B cell (primary cell): ENCODE results near the gene ZBTB48. TPM values are rescaled to one million over a fixed set of nuclear protein-coding genes. Genes with fewer than 3 reads are reported as not detected.
"Not testable (repeated sequence)": the region's sequence is repeated elsewhere in the genome, so short reads cannot be mapped to it uniquely, and the experiment has no call there.

Experiments used
- ATAC-seq: fragments of 200-7000 bp; cut with Tn5 transposase; one replicate; pipeline ENCODE4 v1.10.0; 2021; ENCODE audit warnings: low read depth, mild to moderate bottlenecking, moderate number of reproducible peaks, moderate library complexity
- CTCF ChIA-PET: fragments of 350-600 bp; sonication (Branson Sonifier 250); formaldehyde crosslinking; loops from one replicate; lab custom pipeline; 2021; ENCODE audit warnings: antibody characterized with exemption, inconsistent platforms; lab: Charles Lee
- POLR2A ChIA-PET: fragments of 350-600 bp; sonication (Branson Sonifier 250); formaldehyde crosslinking; loops from one replicate; lab custom pipeline; 2021; ENCODE audit warnings: antibody characterized with exemption; lab: Charles Lee
- DNase-seq: peaks from one replicate; pipeline ENCODE4 v3.0.0; 2013
- H2AFZ ChIP-seq: 2 replicates; pipeline ENCODE4 v1.6.1; 2012; ENCODE audit warnings: mild to moderate bottlenecking, low read depth, low read length; ENCODE audit not compliant: insufficient read depth, poor library complexity, severe bottlenecking
- H3K27ac ChIP-seq, 2 donors: 1 replicate in 1 of 2; 2 replicates in 1 of 2; pipeline ENCODE4 v1.5.1; 2012 to 2013; ENCODE audit warnings: low read length in 2 of 2, mild to moderate bottlenecking in 2 of 2, moderate library complexity in 1 of 2
- H3K27me3 ChIP-seq, 4 experiments: fragments of 200-600 bp in 1 of 4; sonication (generic) in 1 of 4; replicated peaks in 1 of 4; 1 replicate in 2 of 4; 2 replicates in 2 of 4; pipeline versions ENCODE4 v1.6.1 to v1.7.0; 2013 to 2016; ENCODE audit warnings: low read length in 3 of 4, mild to moderate bottlenecking in 2 of 4, mixed read lengths in 1 of 4, moderate library complexity in 1 of 4; ENCODE audit not compliant: insufficient read depth in 4 of 4, control insufficient read depth in 3 of 4; ENCODE audit errors: control extremely low read depth in 1 of 4
- H3K36me3 ChIP-seq, 2 experiments: replicated peaks in 1 of 2; 1 replicate in 1 of 2; 2 replicates in 1 of 2; pipeline versions ENCODE4 v1.6.1 to v1.7.1; 2013; ENCODE audit warnings: low read length in 1 of 2; ENCODE audit not compliant: insufficient read depth in 2 of 2, control insufficient read depth in 1 of 2; ENCODE audit errors: control extremely low read depth in 1 of 2, extremely low read depth in 1 of 2
- H3K4me1 ChIP-seq, 2 donors: fragments of 200-600 bp in 1 of 2; sonication (generic) in 1 of 2; 1 replicate in 1 of 2; 2 replicates in 1 of 2; pipeline versions ENCODE4 v1.5.1 to v1.6.1; 2013 to 2017; ENCODE audit warnings: low read length in 2 of 2; ENCODE audit not compliant: control insufficient read depth in 2 of 2, insufficient read depth in 2 of 2
- H3K4me2 ChIP-seq: replicated peaks from 2 replicates; pipeline ENCODE3; 2012; ENCODE audit warnings: mild to moderate bottlenecking, low read depth, low read length; ENCODE audit not compliant: poor library complexity, severe bottlenecking
- H3K4me3 ChIP-seq, 5 experiments: fragments of 200-600 bp in 1 of 5; sonication (generic) in 1 of 5; 1 replicate in 3 of 5; 2 replicates in 2 of 5; pipeline versions ENCODE4 v1.5.1 to v1.7.0; 2011 to 2016; ENCODE audit warnings: low read length in 4 of 5, mild to moderate bottlenecking in 4 of 5, low read depth in 2 of 5, control low read depth in 1 of 5, moderate library complexity in 1 of 5; ENCODE audit not compliant: insufficient read depth in 1 of 5; ENCODE audit errors: control extremely low read depth in 1 of 5, extremely low read depth in 1 of 5
- H3K79me2 ChIP-seq: fragments of 200-600 bp; sonication (generic); one replicate; pipeline ENCODE4 v1.6.0; 2016; ENCODE audit warnings: low read length; ENCODE audit not compliant: control insufficient read depth, insufficient read depth
- H3K9ac ChIP-seq: fragments of 200-600 bp; sonication (generic); 2 replicates; pipeline ENCODE4 v1.6.1; 2017; ENCODE audit warnings: mild to moderate bottlenecking, low read length, moderate library complexity
- H3K9me3 ChIP-seq, 3 donors: one replicate each; pipeline versions ENCODE4 v1.6.1 to v1.7.1; 2013; ENCODE audit warnings: low read length in 2 of 3; ENCODE audit not compliant: control insufficient read depth in 2 of 3, insufficient read depth in 1 of 3; ENCODE audit errors: control extremely low read depth in 1 of 3
- H4K20me1 ChIP-seq: 2 replicates; pipeline ENCODE4 v1.6.0; 2012; ENCODE audit warnings: mild to moderate bottlenecking, low read length; ENCODE audit not compliant: insufficient read depth, control insufficient read depth, poor library complexity, severe bottlenecking
- H3K27ac Mint-ChIP-seq: one replicate; pipeline ENCODE4 v1.8.0; 2021; ENCODE audit warnings: mixed read lengths
- H3K27me3 Mint-ChIP-seq: one replicate; pipeline ENCODE4 v1.8.0; 2021; ENCODE audit warnings: mixed read lengths
- H3K4me1 Mint-ChIP-seq: one replicate; pipeline ENCODE4 v1.8.0; 2021; ENCODE audit warnings: mixed read lengths
- H3K4me3 Mint-ChIP-seq: one replicate; pipeline ENCODE4 v1.8.0; 2021; ENCODE audit warnings: mixed read lengths
- H3K9me3 Mint-ChIP-seq: one replicate; pipeline ENCODE4 v1.8.0; 2022; ENCODE audit warnings: mixed read lengths; ENCODE audit not compliant: insufficient read depth
- EZH2 ChIP-seq: IDR thresholded peaks from 2 replicates; pipeline ENCODE4 v1.6.1; 2012; ENCODE audit warnings: borderline replicate concordance, low read depth, mild to moderate bottlenecking, moderate library complexity, low read length; ENCODE audit not compliant: insufficient read depth, poor library complexity, severe bottlenecking
- WGBS: methylation state at CpG from one replicate; pipeline ENCODE4 v1.1.5; 2013; ENCODE audit warnings: missing lambda C conversion rate; ENCODE audit not compliant: insufficient coverage; 5-methylcytosine and 5-hydroxymethylcytosine counted together
- intact Hi-C: fragments of 100-400 bp; cut with micrococcal nuclease; formaldehyde crosslinking; loops from one replicate; pipeline ENCODE4 v1.10.0; 2022
- polyA plus RNA-seq: library from polyadenylated mRNA; depleted of rRNA; stranded (reverse); fragments of >200 nt; gene quantifications from 2 replicates; pipeline ENCODE4 v1.2.3, GENCODE V29; 2012
- total RNA-seq, 2 donors: library from RNA; stranded (reverse); fragments of 120-200 nt in 1 of 2; gene quantifications; 1 replicate in 1 of 2; 2 replicates in 1 of 2; pipeline versions ENCODE4 v1.2.3 to v1.2.4, GENCODE V29; 2013 to 2022
- TF ChIP-seq, protein P1 (sequence below): fragments of 200-600 bp; IDR thresholded peaks from one replicate; pipeline ENCODE4 v1.8.0; 2022; ENCODE audit warnings: antibody characterized with exemption, mild to moderate bottlenecking

ZBTB48 gene
- total and polyA plus RNA-seq, 2 donors (not counting 1 experiment from before 2014, with no cell fraction given) = 65.6 to 100 TPM

DNA sequence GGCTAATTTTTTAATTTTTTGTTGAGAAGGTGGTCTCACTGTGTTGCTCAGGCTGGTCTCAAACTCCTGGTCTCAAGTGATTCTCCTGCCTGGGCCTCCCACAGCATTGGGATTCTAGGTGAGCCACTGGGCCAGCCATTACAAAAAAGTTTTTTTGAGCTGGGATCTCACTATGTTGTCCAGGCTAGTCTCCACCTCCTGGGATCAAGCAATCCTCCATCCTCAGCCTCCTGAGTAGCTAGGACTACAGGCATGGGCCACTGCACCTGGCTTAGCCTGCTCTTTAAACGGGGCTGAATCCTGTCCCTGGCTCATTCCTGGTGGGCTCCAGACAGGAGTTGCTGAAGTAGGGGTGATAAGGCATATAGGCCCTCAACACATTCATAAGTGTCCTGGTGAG, 22.2 kb upstream of the ZBTB48 start:
- Histone ChIP-seq H3K27me3 (peaks cover 0 to 3% (median 0%) of the 10 kb centered on the region in 4 experiments), H3K4me1 (peaks cover 17 to 23% of the 10 kb centered on the region in 2 donors), H3K9me3 (no peaks in the 10 kb centered on the region), H3K79me2 (peaks cover 28% of the 10 kb centered on the region), H3K36me3 (no peaks in the 10 kb centered on the region), H3K4me2 (no peak overlapping the region), H3K4me3 (no peak overlapping the region), H3K27ac (no peak overlapping the region), H2AFZ (no peak overlapping the region), H4K20me1 (peaks cover 15% of the 10 kb centered on the region), H3K9ac (no peak overlapping the region)
- Mint-ChIP-seq H3K4me3 (no peak overlapping the region), H3K27me3 (peaks cover 4% of the 10 kb centered on the region), H3K9me3 (no peaks in the 10 kb centered on the region), H3K4me1 (peaks cover 15% of the 10 kb centered on the region), H3K27ac (no peak overlapping the region)
- CTCF ChIA-PET = no interaction called here
- POLR2A ChIA-PET = interaction anchor here (0.7 kb wide), 1 partner anchor 22 kb away, joined by 6 read pairs; the partner anchor contains the start of gene ZBTB48
- TF ChIP-seq, protein P1, sequence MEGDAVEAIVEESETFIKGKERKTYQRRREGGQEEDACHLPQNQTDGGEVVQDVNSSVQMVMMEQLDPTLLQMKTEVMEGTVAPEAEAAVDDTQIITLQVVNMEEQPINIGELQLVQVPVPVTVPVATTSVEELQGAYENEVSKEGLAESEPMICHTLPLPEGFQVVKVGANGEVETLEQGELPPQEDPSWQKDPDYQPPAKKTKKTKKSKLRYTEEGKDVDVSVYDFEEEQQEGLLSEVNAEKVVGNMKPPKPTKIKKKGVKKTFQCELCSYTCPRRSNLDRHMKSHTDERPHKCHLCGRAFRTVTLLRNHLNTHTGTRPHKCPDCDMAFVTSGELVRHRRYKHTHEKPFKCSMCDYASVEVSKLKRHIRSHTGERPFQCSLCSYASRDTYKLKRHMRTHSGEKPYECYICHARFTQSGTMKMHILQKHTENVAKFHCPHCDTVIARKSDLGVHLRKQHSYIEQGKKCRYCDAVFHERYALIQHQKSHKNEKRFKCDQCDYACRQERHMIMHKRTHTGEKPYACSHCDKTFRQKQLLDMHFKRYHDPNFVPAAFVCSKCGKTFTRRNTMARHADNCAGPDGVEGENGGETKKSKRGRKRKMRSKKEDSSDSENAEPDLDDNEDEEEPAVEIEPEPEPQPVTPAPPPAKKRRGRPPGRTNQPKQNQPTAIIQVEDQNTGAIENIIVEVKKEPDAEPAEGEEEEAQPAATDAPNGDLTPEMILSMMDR = no peak
- no peak for TF ChIP-seq EZH2
- no CpG with 5 or more reads among the region's 1 CpG for WGBS
- DNase-seq (no peak), ATAC-seq (no peak)
- intact Hi-C loops = no loop called here

DNA sequence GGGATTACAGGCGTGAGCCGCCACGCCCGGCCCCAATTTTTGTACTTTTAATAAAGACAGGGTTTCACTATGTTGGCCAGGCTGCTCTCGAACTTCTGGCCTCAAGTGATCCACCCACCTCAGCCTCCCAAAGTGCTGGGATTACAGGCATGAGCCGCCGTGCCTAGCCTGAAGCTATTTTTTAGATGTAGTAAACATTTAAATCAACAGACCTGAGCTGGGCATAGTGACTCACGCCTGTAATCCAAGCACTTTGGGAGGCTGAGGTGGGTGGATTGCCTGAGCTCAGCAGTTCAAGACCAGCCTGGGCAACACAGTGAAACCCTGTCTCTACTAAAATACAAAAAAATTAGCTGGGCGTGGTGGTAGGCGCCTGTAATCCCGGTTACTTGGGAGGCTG, 20.6 kb upstream of the ZBTB48 start:
- DNase-seq, H3K36me3 ChIP-seq, H3K27me3 ChIP-seq, ATAC-seq, H3K27me3 Mint-ChIP-seq, H3K27ac ChIP-seq, H3K4me3 Mint-ChIP-seq, H4K20me1 ChIP-seq, H3K9me3 ChIP-seq, H3K9ac ChIP-seq, intact Hi-C loops, H2AFZ ChIP-seq, H3K27ac Mint-ChIP-seq, H3K4me2 ChIP-seq, H3K4me3 ChIP-seq, POLR2A ChIA-PET, H3K9me3 Mint-ChIP-seq, H3K4me1 Mint-ChIP-seq: not testable (repeated sequence)
- H3K79me2 ChIP-seq = peaks cover 15% of the 10 kb centered on the region
- H3K4me1 ChIP-seq = peaks cover 6 to 11% of the 10 kb centered on the region in 2 donors
- CTCF ChIA-PET = interaction anchor here (0.7 kb wide), 1 partner anchor 1108 kb away, joined by 3 read pairs; no protein-coding TSS in a partner anchor
- WGBS = 98% methylated on average over 7 of the region's 11 CpGs
